Endothelial cell of umbilical vein (primary cell): ENCODE results near the gene ASPSCR1.

ENCODE experiments used
- EZH2 ChIP-seq: IDR thresholded peaks from 2 replicates; pipeline ENCODE4 v1.6.1; 2012; ENCODE audit warnings: borderline replicate concordance, low read depth, mild to moderate bottlenecking, moderate library complexity, low read length, inconsistent platforms; ENCODE audit not compliant: severe bottlenecking
- FOS ChIP-seq: IDR thresholded peaks from 2 replicates; pipeline ENCODE4 v1.6.1; 2011; ENCODE audit warnings: mild to moderate bottlenecking, low read length, moderate library complexity, borderline replicate concordance; ENCODE audit not compliant: insufficient read depth
- GATA2 ChIP-seq: IDR thresholded peaks from 2 replicates; pipeline ENCODE4 v1.7.0; 2011; ENCODE audit warnings: low read depth, mild to moderate bottlenecking, moderate library complexity, mixed read lengths, low read length; ENCODE audit not compliant: insufficient read length, insufficient read depth
- JUN ChIP-seq: IDR thresholded peaks from 2 replicates; pipeline ENCODE4 v1.6.1; 2011; ENCODE audit warnings: borderline replicate concordance, low read depth; ENCODE audit not compliant: insufficient read length, insufficient read depth
- MYC ChIP-seq: IDR thresholded peaks from one replicate; pipeline ENCODE4 v1.6.1; 2011; ENCODE audit warnings: mild to moderate bottlenecking, low read depth, low read length
- POLR2A ChIP-seq: IDR thresholded peaks from 2 replicates; pipeline ENCODE4 v1.6.1; 2012; ENCODE audit warnings: low read depth, mild to moderate bottlenecking, control low read depth, low read length
- POLR2AphosphoS5 ChIP-seq: IDR thresholded peaks from 2 replicates; pipeline ENCODE4 v1.6.1; 2012; ENCODE audit warnings: low read depth, mild to moderate bottlenecking, control low read depth, low read length, moderate library complexity; ENCODE audit not compliant: insufficient read depth
- TF ChIP-seq, protein P1 (sequence below), 2 donors: IDR thresholded peaks; 1 replicate in 1 of 2; 2 replicates in 1 of 2; pipeline ENCODE4 v1.5.1; 2011; ENCODE audit warnings: low read length in 2 of 2, mild to moderate bottlenecking in 2 of 2, moderate library complexity in 2 of 2, control low read depth in 1 of 2, inconsistent platforms in 1 of 2, low read depth in 1 of 2; ENCODE audit not compliant: insufficient read depth in 1 of 2; ENCODE audit errors: extremely low read depth in 1 of 2
- TF ChIP-seq, protein P2 (sequence below): IDR thresholded peaks from 2 replicates; pipeline ENCODE4 v1.6.1; 2011; ENCODE audit not compliant: insufficient read depth, insufficient read length

DNA sequence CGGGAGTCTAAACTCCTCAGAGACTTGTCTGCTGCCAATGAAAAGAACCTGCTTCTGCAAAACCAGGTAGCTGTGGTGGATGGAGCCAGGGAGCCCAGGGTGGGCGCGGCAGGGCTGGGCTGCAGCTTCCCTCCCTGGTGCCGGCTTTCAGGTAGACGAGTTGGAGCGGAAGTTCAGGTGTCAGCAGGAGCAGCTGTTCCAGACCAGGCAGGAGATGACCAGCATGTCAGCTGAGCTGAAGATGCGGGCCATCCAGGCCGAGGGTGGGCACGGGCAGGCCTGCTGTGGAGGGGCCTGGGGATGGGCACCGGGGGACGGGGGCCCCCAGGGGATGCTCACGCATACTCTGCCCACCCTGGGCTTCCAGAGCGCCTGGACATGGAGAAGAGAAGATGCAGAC is 50.8 kb downstream of the ASPSCR1 start:
- TF ChIP-seq, protein P1, sequence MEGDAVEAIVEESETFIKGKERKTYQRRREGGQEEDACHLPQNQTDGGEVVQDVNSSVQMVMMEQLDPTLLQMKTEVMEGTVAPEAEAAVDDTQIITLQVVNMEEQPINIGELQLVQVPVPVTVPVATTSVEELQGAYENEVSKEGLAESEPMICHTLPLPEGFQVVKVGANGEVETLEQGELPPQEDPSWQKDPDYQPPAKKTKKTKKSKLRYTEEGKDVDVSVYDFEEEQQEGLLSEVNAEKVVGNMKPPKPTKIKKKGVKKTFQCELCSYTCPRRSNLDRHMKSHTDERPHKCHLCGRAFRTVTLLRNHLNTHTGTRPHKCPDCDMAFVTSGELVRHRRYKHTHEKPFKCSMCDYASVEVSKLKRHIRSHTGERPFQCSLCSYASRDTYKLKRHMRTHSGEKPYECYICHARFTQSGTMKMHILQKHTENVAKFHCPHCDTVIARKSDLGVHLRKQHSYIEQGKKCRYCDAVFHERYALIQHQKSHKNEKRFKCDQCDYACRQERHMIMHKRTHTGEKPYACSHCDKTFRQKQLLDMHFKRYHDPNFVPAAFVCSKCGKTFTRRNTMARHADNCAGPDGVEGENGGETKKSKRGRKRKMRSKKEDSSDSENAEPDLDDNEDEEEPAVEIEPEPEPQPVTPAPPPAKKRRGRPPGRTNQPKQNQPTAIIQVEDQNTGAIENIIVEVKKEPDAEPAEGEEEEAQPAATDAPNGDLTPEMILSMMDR (IDR thresholded peaks at IDR 0.05; ENCODE audit: extremely low read depth in 1 of 2, insufficient read depth in 1 of 2, low read depth in 1 of 2, low read length in 2 of 2) = no peak
- TF ChIP-seq, protein P2, sequence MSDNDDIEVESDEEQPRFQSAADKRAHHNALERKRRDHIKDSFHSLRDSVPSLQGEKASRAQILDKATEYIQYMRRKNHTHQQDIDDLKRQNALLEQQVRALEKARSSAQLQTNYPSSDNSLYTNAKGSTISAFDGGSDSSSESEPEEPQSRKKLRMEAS = no peak
- TF ChIP-seq POLR2AphosphoS5 (no peak), EZH2 (no peak), POLR2A (no peak), JUN (no peak), MYC (no peak), FOS (no peak), GATA2 (no peak)
